Naive thymus-derived CD8-positive, alpha-beta T cell (primary cell): ENCODE results near the gene SLC31A1. TPM values are rescaled to one million over a fixed set of nuclear protein-coding genes. Genes with fewer than 3 reads are reported as not detected.
A peak's percentile ranks its signal among the peaks of the same experiment; 100 is the strongest.

ENCODE experiments used
- ATAC-seq, 2 donors: fragments of 150-1000 bp; cut with Tn5 transposase in 1 of 2; sonication (Bioruptor Pico), chemical (Tn5 transposase) in 1 of 2; 1 replicate in 1 of 2; 2 replicates in 1 of 2; pipeline ENCODE4 v1.10.0; 2021; ENCODE audit warnings: mild to moderate bottlenecking in 2 of 2, moderate library complexity in 2 of 2
- POLR2A ChIA-PET: fragments of 350-600 bp; sonication (Branson Sonifier 250); formaldehyde crosslinking; loops from one replicate; lab custom pipeline; 2021; ENCODE audit warnings: antibody characterized with exemption; lab: Charles Lee
- DNase-seq, 10 donors: peaks; one replicate each; pipeline versions ENCODE4 v3.0.0 to v3.0.0-alpha.2; 2020 to 2022
- H3K27ac Mint-ChIP-seq, 10 donors: one replicate each; pipeline ENCODE4 v1.8.0; 2020 to 2022; ENCODE audit warnings: mild to moderate bottlenecking in 10 of 10, mixed read lengths in 10 of 10, moderate library complexity in 4 of 10, inconsistent platforms in 1 of 10
- H3K27me3 Mint-ChIP-seq, 5 donors: one replicate each; pipeline ENCODE4 v1.8.0; 2021 to 2022; ENCODE audit warnings: mixed read lengths in 5 of 5
- H3K36me3 Mint-ChIP-seq, 3 donors: one replicate each; pipeline ENCODE4 v1.8.0; 2020 to 2022; ENCODE audit warnings: mixed read lengths in 3 of 3, mild to moderate bottlenecking in 2 of 3, inconsistent platforms in 1 of 3
- H3K4me1 Mint-ChIP-seq, 4 donors: one replicate each; pipeline ENCODE4 v1.8.0; 2021 to 2022; ENCODE audit warnings: mixed read lengths in 4 of 4
- H3K4me3 Mint-ChIP-seq, 10 donors: one replicate each; pipeline ENCODE4 v1.8.0; 2020 to 2022; ENCODE audit warnings: mild to moderate bottlenecking in 10 of 10, mixed read lengths in 10 of 10, moderate library complexity in 6 of 10, inconsistent platforms in 1 of 10
- H3K9me3 Mint-ChIP-seq, 9 donors: one replicate each; pipeline ENCODE4 v1.8.0; 2020 to 2022; ENCODE audit warnings: mixed read lengths in 9 of 9, mild to moderate bottlenecking in 3 of 9, inconsistent platforms in 1 of 9, moderate library complexity in 1 of 9
- polyA plus RNA-seq, 3 donors: library from polyadenylated mRNA; unstranded; fragments of 300-500 nt; fragmentation: Illumina TruSeq; gene quantifications; one replicate each; pipeline ENCODE4 v1.2.3, GENCODE V29; 2021
- total RNA-seq, 8 experiments: library from RNA in 2 of 8; stranded (reverse) in 2 of 8; gene quantifications; one replicate each; pipeline ENCODE4 v1.2.3 and lab custom pipeline; 2021 to 2026

Gene SLC31A1
- total RNA-seq: 1 to 10 TPM; 3.7 to 4.4 TPM
- polyA plus RNA-seq: 1 to 10 TPM; 2.0 to 4.7 (median 2.2) TPM
- 6.9 to 24.5 (median 10.4) reads per million in 6 experiments for total RNA-seq (lab: John Stamatoyannopoulos, UW)

DNA sequence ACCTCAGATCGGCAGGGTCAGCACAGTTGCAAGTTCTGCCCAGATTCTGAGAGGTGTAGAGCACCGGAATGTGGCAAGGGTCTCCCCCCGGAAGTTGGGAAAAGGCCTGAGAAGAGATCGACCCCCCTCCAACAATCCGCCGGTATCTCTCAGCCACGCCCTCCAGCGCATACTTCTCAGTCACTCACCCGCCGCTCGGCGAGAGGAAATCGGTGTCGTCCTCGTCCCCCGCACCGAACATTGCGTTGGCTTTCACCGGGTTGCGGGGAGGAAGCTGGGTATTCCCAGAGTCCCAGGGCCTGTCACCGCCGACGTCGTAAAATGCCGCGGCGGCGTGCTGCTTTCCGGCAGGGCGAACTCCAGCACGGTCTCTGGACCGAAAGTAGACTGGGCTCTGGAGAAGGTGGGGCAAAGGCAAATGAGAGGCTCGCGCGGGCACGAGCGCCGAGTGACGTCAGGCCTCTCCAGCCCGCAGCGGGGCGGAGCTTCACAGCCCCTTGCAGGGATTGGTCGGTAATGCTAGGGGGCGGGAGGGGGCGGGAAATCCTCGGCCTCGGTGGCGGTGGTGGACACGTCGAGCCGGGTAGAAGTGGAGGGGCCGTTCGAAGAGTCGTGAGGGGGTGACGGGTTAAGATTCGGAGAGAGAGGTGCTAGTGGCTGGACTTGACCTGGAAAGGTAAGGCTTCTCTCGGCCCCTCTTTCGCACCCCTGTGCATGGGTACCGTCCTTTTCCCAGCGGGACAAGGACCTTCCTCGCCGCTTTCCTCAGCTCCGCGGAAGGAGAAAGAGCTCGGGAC is at the start of gene SLC31A1, which contains the start of gene FKBP15:
TSS of gene SLC31A1 (plus strand) at position 542 of the 797 bp plus-strand sequence. CDS start 34,605 bp downstream, outside the sequence.
TSS of gene FKBP15 (minus strand) at position 275 of the 797 bp plus-strand sequence. CDS start at position 241, 34 bp downstream.
- no peaks in the 10 kb centered on the region for H3K9me3 Mint-ChIP-seq
- DNase-seq: peak; percentile 92 to 97 (median 96)
- POLR2A ChIA-PET: interaction anchor here (0.6 to 2.2 kb wide), 8 partner anchors 11 to 1659 kb away, joined by 3 to 13 read pairs (median 3); partner anchors contain the start of genes CDC26, PRPF4 and PTBP3
- H3K4me3 Mint-ChIP-seq: peak within 1 kb of the TSS; percentile 92 to 99 (median 97)
- H3K4me1 Mint-ChIP-seq: peaks cover 16 to 53% (median 41%) of the 10 kb centered on the region in 4 donors
- H3K27me3 Mint-ChIP-seq: no peaks in the 10 kb centered on the region
- ATAC-seq: peak; percentile 95 to 97
- peak within 1 kb of the TSS; percentile 80 to 97 (median 96) for H3K27ac Mint-ChIP-seq
- H3K36me3 Mint-ChIP-seq: peaks cover 0 to 6% (median 0%) of the 10 kb centered on the region in 3 donors

DNA sequence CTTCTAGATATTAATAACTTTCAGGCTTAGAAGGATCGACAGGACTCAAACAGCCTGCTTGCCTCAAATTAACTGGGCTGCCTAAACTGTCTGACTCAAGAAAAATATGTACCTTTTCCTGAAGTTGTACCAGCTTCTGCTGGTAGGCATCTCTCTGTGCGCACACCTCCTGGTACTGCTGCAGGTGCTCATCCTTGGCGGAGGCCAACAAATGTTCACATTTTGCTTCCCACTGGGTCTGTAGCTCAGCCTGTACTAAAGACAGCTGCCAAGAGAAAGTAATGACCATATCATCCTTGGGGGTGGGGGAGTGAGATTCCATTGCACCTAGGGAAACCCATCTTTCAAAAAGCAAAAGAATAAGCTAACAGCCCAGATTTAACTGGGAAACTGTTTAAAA is 48.0 kb upstream of the SLC31A1 start:
- ATAC-seq (no peak), DNase-seq (no peak)
- Mint-ChIP-seq H3K4me3 (no peak overlapping the region), H3K27ac (peak overlapping the region in 1 of 10 donors; percentile 17), H3K27me3 (no peaks in the 10 kb centered on the region), H3K36me3 (peaks cover 30 to 92% (median 58%) of the 10 kb centered on the region in 3 donors), H3K4me1 (no peaks in the 10 kb centered on the region), H3K9me3 (peaks cover 0 to 9% (median 0%) of the 10 kb centered on the region in 9 donors)
- POLR2A ChIA-PET: no interaction called here

DNA sequence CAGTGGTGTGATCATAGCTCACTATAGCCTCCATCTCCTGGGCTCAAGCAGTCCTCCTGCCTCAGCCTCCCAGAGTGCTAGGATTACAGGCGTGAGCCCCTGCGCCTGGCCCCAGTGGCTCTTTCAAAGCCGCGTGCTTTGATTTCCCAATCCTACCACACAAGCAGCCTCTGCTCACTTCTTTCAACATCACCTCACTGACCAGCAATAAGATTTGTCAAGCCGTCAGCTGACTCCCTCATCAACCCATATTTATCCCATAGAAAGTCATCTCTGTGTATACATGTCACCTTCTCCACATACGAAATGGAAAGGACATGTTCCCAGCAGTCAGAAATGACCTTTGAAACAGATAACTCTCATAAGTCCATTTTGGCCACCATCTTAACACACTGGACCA is 44.5 kb upstream of the SLC31A1 start:
- no peaks in the 10 kb centered on the region for H3K4me1 Mint-ChIP-seq
- POLR2A ChIA-PET: no interaction called here
- ATAC-seq: no peak

DNA sequence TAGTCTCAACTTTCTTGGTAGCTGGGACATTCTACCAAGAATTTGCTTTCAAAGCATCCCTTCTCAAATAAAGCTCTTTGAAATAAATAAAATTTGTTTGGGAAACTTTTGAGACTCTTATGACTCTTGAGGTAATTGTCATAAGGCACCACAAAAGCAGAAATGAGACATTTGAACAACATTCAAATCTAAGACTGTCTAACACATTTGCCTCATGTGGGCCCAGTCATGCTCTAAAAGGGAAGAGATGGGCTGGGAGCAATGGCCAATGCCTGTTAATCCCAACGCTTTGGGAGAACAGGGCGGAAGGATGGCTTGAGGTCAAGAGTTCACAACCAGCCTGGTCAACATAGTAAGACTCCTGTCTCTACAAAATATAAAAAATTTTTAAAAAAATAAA is 44.1 kb upstream of the SLC31A1 start:
- no peak for ATAC-seq
- POLR2A ChIA-PET: no interaction called here
- no peak overlapping the region for H3K27ac Mint-ChIP-seq
- peaks cover 0 to 9% (median 0%) of the 10 kb centered on the region in 9 donors for H3K9me3 Mint-ChIP-seq
- DNase-seq: no peak
- H3K4me3 Mint-ChIP-seq: no peak overlapping the region
- H3K36me3 Mint-ChIP-seq: peaks cover 33 to 91% (median 48%) of the 10 kb centered on the region in 3 donors
- H3K27me3 Mint-ChIP-seq: no peaks in the 10 kb centered on the region
- H3K4me1 Mint-ChIP-seq: no peaks in the 10 kb centered on the region

More for the DNA sequence above, 44.5 kb upstream of the SLC31A1 start:
- Mint-ChIP-seq H3K9me3 (peaks cover 0 to 9% (median 0%) of the 10 kb centered on the region in 9 donors), H3K4me3 (no peak overlapping the region), H3K36me3 (peaks cover 30 to 91% (median 48%) of the 10 kb centered on the region in 3 donors), H3K27me3 (no peaks in the 10 kb centered on the region), H3K27ac (no peak overlapping the region)
- DNase-seq: no peak

DNA sequence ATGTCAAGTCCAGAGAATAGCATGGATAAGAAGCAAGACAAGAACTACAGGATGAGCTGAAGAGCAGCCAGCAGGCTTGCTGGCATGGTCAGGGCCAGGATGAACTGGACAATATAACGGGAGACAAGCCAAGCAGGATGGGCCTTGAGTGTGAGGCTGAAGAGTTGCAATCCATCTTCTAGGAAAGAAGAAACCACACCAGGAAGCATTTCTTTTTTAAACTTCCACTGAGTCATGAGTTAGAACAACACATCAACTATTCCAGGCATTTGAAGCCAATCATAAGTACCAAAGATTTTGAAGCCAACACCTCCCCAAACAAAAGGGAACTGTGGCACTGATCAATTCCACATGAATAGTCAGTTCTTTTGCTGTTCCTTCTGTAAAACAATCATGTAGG is 43.3 kb upstream of the SLC31A1 start:
- Mint-ChIP-seq H3K36me3 (peaks cover 32 to 91% (median 45%) of the 10 kb centered on the region in 3 donors), H3K9me3 (peaks cover 0 to 1% (median 0%) of the 10 kb centered on the region in 9 donors), H3K27ac (peak overlapping the region in 1 of 10 donors; percentile 51), H3K27me3 (no peaks in the 10 kb centered on the region), H3K4me1 (peaks cover 0 to 2% (median 0%) of the 10 kb centered on the region in 4 donors), H3K4me3 (no peak overlapping the region)
- POLR2A ChIA-PET: no interaction called here
- ATAC-seq (no peak), DNase-seq (no peak)

DNA sequence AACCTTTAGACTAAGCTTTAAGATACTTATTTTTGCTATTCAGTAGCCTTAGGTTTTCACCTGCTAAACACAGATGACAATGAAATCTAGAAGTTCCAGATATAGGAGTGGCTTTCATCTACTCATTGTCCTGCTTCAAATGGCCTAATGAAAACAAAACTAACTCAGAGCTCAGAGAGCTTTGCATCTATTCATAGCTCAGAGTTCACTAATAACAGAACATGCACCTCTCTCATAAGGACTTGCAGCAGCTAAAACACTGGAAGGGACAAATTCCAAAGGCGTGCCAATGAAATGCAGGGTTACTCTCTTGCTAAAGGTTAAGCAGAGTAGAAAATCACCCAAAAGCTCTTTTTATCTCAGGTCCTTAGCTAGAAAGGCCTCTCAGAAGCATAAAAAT is 41.5 kb upstream of the SLC31A1 start:
- Mint-ChIP-seq H3K27ac (no peak overlapping the region), H3K9me3 (no peaks in the 10 kb centered on the region), H3K4me3 (no peak overlapping the region), H3K27me3 (no peaks in the 10 kb centered on the region), H3K4me1 (peaks cover 0 to 2% (median 0%) of the 10 kb centered on the region in 4 donors), H3K36me3 (peaks cover 30 to 94% (median 52%) of the 10 kb centered on the region in 3 donors)
- ATAC-seq (no peak), DNase-seq (no peak)
- POLR2A ChIA-PET: no interaction called here

DNA sequence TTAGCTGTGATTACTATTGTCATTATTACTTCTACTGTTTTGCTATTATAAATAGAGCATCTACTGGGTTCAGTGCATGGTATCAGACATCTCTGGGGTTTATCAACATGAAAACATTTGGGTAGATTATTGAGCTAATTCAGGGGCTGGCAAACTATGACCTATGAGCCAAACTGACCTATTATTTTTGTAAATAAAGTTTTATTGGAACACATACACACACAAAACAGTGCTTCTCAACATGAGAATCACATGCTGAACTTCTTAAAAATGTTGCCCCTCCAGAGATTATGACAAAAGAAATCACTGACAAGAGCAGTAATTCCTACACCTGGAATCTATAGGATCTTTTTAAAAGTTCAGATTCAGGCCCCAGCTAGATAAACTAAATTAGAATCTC is 40.2 kb upstream of the SLC31A1 start:
- H3K27me3 Mint-ChIP-seq: no peaks in the 10 kb centered on the region
- H3K4me3 Mint-ChIP-seq: no peak overlapping the region
- H3K4me1 Mint-ChIP-seq: peaks cover 0 to 2% (median 0%) of the 10 kb centered on the region in 4 donors
- peaks cover 36 to 94% (median 60%) of the 10 kb centered on the region in 3 donors for H3K36me3 Mint-ChIP-seq
- ATAC-seq (no peak), DNase-seq (no peak)
- POLR2A ChIA-PET: no interaction called here
- no peaks in the 10 kb centered on the region for H3K9me3 Mint-ChIP-seq
- H3K27ac Mint-ChIP-seq: no peak overlapping the region

DNA sequence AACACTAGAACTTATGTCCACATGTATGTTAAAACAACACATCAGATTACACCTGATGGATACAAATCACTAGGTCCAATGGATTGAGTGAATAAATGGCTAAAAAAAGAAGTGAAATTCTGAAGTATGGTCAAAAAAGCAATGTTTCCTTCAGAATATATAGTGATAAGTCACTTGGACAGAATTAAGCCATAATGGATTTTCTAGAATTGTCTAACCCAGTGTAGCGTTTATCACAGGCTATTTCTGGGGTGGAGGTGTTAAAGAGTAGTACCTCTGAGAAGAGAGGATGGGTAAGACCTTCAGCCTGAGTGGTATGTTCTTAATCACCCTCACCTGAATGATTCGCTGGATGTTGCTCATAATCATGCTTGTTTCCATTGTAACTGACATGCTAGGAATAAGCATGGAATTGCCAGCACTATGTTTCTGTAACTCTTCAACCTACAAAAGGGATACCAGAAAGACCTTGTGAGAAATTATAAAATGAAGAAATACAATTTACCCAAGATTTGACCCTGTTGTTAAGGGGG is 37.3 kb upstream of the SLC31A1 start:
- no peak for DNase-seq
- Mint-ChIP-seq H3K9me3 (no peaks in the 10 kb centered on the region), H3K27ac (no peak overlapping the region), H3K36me3 (peaks cover 28 to 94% (median 58%) of the 10 kb centered on the region in 3 donors), H3K27me3 (no peaks in the 10 kb centered on the region), H3K4me3 (no peak overlapping the region), H3K4me1 (peaks cover 0 to 2% (median 0%) of the 10 kb centered on the region in 4 donors)
- POLR2A ChIA-PET: no interaction called here
- ATAC-seq: no peak

DNA sequence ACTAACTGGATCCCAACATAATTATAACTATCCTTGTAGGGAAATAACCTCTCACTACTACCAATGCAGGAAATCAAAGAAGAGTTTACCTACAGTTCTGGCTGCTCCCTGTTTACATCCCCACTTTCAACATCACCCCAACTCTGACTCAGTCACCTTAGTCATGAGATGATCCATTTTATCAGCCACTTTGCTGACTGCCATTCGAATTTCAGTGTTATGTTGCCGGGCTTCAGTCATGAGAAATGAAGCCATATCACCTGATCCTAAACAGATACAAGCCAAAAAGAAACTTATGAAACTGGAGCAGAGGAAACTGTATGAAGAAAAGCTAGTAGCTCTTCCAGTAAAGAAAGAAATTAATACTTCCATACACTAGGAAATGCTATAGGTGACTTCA is 36.8 kb upstream of the SLC31A1 start:
- DNase-seq: no peak
- no peak overlapping the region for H3K4me3 Mint-ChIP-seq
- H3K27ac Mint-ChIP-seq: no peak overlapping the region
- H3K36me3 Mint-ChIP-seq: peaks cover 28 to 92% (median 58%) of the 10 kb centered on the region in 3 donors
- peaks cover 0 to 2% (median 0%) of the 10 kb centered on the region in 4 donors for H3K4me1 Mint-ChIP-seq
- POLR2A ChIA-PET: no interaction called here
- no peak for ATAC-seq
- H3K27me3 Mint-ChIP-seq: no peaks in the 10 kb centered on the region
- H3K9me3 Mint-ChIP-seq: no peaks in the 10 kb centered on the region

DNA sequence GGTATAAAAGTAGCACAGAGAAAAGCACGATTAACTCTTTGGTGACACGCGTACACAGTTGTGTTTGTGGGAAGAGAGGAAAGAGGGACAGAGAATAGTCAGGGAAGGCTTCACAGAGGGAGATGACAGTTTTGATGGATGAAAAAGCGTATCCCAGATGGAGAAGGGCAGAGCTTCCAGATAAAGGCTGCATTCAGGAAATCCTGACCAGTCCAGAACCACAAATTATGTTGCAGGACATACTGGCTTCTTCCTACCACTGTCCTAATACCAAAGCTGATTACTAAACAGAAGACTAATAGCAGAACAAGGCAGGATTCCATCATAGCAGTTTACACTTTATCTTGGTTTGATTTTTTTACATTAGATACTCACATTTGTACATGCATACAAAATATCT is 36.1 kb upstream of the SLC31A1 start:
- Mint-ChIP-seq H3K9me3 (no peaks in the 10 kb centered on the region), H3K27ac (no peak overlapping the region), H3K4me3 (no peak overlapping the region), H3K4me1 (peaks cover 0 to 2% (median 0%) of the 10 kb centered on the region in 4 donors), H3K27me3 (no peaks in the 10 kb centered on the region), H3K36me3 (peaks cover 28 to 92% (median 58%) of the 10 kb centered on the region in 3 donors)
- DNase-seq (no peak), ATAC-seq (no peak)
- POLR2A ChIA-PET: no interaction called here

DNA sequence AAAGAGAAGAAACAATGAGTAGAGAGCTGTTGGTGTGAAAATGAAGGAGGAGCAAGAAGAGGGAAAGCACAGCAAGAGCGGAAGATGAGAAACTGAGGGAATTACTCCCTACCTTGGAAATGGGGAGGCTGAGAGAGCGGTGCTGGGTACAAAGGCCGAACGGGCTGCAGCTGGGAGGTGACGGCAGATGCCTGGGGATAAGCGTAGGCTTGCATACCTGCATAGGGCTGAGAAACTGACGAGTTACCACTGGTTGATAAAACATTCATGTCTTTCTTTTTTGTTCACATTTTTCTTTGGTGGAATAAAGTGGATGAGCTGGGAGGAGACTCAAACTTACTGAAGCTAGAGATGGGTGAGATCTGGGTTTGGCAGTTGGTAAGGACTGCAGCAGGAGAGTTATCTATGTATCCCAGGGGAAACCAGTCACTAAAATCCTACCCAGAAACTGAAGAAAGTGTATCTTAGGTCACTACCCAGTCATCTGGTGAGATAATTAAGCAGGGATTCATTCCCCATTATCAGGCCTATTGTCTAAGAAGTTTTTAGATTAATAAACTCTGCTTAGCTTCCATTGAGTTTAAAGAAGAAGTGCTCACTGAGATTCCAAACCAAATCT is 35.1 kb upstream of the SLC31A1 start:
- no peaks in the 10 kb centered on the region for H3K27me3 Mint-ChIP-seq
- peaks cover 0 to 2% (median 0%) of the 10 kb centered on the region in 4 donors for H3K4me1 Mint-ChIP-seq
- H3K9me3 Mint-ChIP-seq: no peaks in the 10 kb centered on the region
- H3K27ac Mint-ChIP-seq: peak overlapping the region in 2 of 10 donors; percentile 27 to 54
- ATAC-seq (no peak), DNase-seq (no peak)
- peaks cover 28 to 90% (median 54%) of the 10 kb centered on the region in 3 donors for H3K36me3 Mint-ChIP-seq
- POLR2A ChIA-PET: no interaction called here
- H3K4me3 Mint-ChIP-seq: no peak overlapping the region

DNA sequence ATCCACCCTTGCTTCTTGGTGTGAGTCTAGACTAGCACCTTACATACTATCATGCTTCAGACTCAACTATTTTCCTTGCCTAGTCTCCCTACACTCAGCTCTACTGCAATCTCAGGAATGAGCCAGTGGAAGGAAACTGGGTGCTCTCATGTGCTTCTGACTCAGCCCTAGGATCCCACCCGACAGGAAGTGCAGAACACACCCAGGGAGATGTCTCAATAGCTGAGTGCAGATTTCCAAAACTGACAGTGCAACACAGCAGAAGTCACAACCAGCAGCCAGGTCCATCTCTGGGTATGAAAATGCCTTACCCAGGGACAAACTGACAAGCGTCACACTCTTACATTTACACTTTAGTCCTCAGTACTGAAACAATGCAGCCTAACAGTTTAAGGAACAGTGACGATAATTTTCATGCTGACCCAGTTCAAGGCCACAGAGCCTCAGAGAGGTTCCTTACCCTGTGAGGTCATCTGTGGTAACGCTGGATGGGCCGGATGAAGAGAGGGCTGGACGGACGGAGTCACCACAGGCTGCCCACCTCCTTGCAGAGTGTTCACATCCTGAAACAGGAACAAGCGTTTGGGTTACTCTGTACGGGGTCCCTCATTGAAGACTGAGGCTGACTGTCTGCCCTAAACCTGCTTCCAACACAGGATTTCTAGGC is 33.3 kb upstream of the SLC31A1 start:
- DNase-seq (no peak), ATAC-seq (no peak)
- Mint-ChIP-seq H3K4me1 (no peaks in the 10 kb centered on the region), H3K36me3 (peaks cover 12 to 88% (median 47%) of the 10 kb centered on the region in 3 donors), H3K27ac (peak overlapping the region in 1 of 10 donors; percentile 5), H3K4me3 (peak overlapping the region in 1 of 10 donors; percentile 36), H3K27me3 (no peaks in the 10 kb centered on the region), H3K9me3 (no peaks in the 10 kb centered on the region)
- POLR2A ChIA-PET: no interaction called here
